GM19023 (cell line): Measurements from ENCODE around the gene DOK1.

Experiments used
- ATAC-seq: cut with Tn5 transposase; IDR thresholded peaks from one replicate; pipeline ENCODE4 v1.9.1; 2021; ENCODE audit warnings: mild to moderate bottlenecking, moderate library complexity; ENCODE audit not compliant: unreplicated experiment

DOK1 gene

GRCh38 chr2:74566754-74567085, 12.2 kb downstream of the DOK1 start:
- ATAC-seq, result no peak

- ATAC-seq, result no peak
These were observed 13.4 kb downstream of the DOK1 start for GRCh38 chr2:74567881-74568280.

GRCh38 chr2:74569686-74570085, 15.2 kb downstream of the DOK1 start:
- no peak for ATAC-seq

GRCh38 chr2:74571058-74571457, 16.5 kb downstream of the DOK1 start:
- peak; percentile 64 for ATAC-seq

- ATAC-seq, result no peak
These were observed 17.8 kb downstream of the DOK1 start for GRCh38 chr2:74572178-74572925.

GRCh38 chr2:74573747-74574562, 19.4 kb downstream of the DOK1 start:
- ATAC-seq, result no peak

- no peak for ATAC-seq
These were observed 20.8 kb downstream of the DOK1 start for GRCh38 chr2:74575320-74575719.

GRCh38 chr2:74576211-74576862, 21.8 kb downstream of the DOK1 start:
- no peak for ATAC-seq

- no peak for ATAC-seq
These were observed 22.3 kb downstream of the DOK1 start for GRCh38 chr2:74576863-74577229.

GRCh38 chr2:74577448-74577847, 22.9 kb downstream of the DOK1 start:
- ATAC-seq, result peak; percentile 40

GRCh38 chr2:74578408-74578807, 23.9 kb downstream of the DOK1 start:
- peak; percentile 38 for ATAC-seq

GRCh38 chr2:74581463-74581862, 26.9 kb downstream of the DOK1 start:
- no peak for ATAC-seq

GRCh38 chr2:74582184-74582583, 27.7 kb downstream of the DOK1 start:
- no peak for ATAC-seq

GRCh38 chr2:74583504-74583903, 29.0 kb downstream of the DOK1 start:
- no peak for ATAC-seq

- no peak for ATAC-seq
These were observed 29.6 kb downstream of the DOK1 start for GRCh38 chr2:74584088-74584645.

GRCh38 chr2:74585406-74586185, 31.1 kb downstream of the DOK1 start:
- no peak for ATAC-seq

- ATAC-seq, result peak; percentile 54
These were observed 33.3 kb downstream of the DOK1 start for GRCh38 chr2:74587664-74588277.

- ATAC-seq, result no peak
These were observed 34.1 kb downstream of the DOK1 start for GRCh38 chr2:74588664-74589063.

- no peak for ATAC-seq
These were observed 39.6 kb downstream of the DOK1 start for GRCh38 chr2:74593826-74594772.
